Occipital lobe (tissue), 2 donors: Measurements from ENCODE around the gene MYPOP. TPM values are rescaled to one million over a fixed set of nuclear protein-coding genes. Genes with fewer than 3 reads are reported as not detected.
A peak's percentile ranks its signal among the peaks of the same experiment; 100 is the strongest.
"Not testable (repeated sequence)": the region's sequence is repeated elsewhere in the genome, so short reads cannot be mapped to it uniquely, and the experiment has no call there.

ENCODE experiments used
- DNase-seq: peaks from one replicate; lab custom pipeline; 2025; lab: John Stamatoyannopoulos, UW
- total RNA-seq: library from RNA; depleted of rRNA; stranded (reverse); fragments of >200 nt; gene quantifications from one replicate; pipeline ENCODE4 v1.2.3, GENCODE V29; 2014

Gene MYPOP
- total RNA-seq, 1 donor from 2014 or later, result 0.78 TPM

GRCh38 chr19:45883881-45884681, 18.3 kb downstream of the MYPOP start:
- no peak for DNase-seq

- no peak for DNase-seq
These were observed 18.9 kb downstream of the MYPOP start for GRCh38 chr19:45883586-45883880.

GRCh38 chr19:45882652-45883585, 19.5 kb downstream of the MYPOP start:
- DNase-seq, result peak; percentile 44

GRCh38 chr19:45881909-45882528, 20.4 kb downstream of the MYPOP start:
- no peak for DNase-seq

GRCh38 chr19:45881082-45881908, 21.1 kb downstream of the MYPOP start:
- no peak for DNase-seq

- no peak for DNase-seq
These were observed 22.4 kb downstream of the MYPOP start for GRCh38 chr19:45879971-45880370.

- DNase-seq, result no peak
These were observed 23.4 kb downstream of the MYPOP start for GRCh38 chr19:45879055-45879454.

- no peak for DNase-seq
These were observed 24.2 kb downstream of the MYPOP start for GRCh38 chr19:45878043-45878794.

- no peak for DNase-seq
These were observed 25.8 kb downstream of the MYPOP start for GRCh38 chr19:45876411-45877197.

GRCh38 chr19:45876161-45876410, 26.3 kb downstream of the MYPOP start:
- no peak for DNase-seq

GRCh38 chr19:45874620-45874966, 27.8 kb downstream of the MYPOP start:
- no peak for DNase-seq

GRCh38 chr19:45873219-45873772, 29.1 kb downstream of the MYPOP start:
- DNase-seq, result no peak

GRCh38 chr19:45872095-45872919, 30.1 kb downstream of the MYPOP start:
- no peak for DNase-seq

GRCh38 chr19:45870798-45871197, 31.6 kb downstream of the MYPOP start:
- no peak for DNase-seq

- not testable (repeated sequence) for DNase-seq
These were observed 35.2 kb downstream of the MYPOP start for GRCh38 chr19:45867241-45867640.

- no peak for DNase-seq
These were observed 35.8 kb downstream of the MYPOP start for GRCh38 chr19:45866400-45867176.

- DNase-seq, result no peak
These were observed 37.0 kb downstream of the MYPOP start for GRCh38 chr19:45865269-45865948.
